Measurements from ENCODE around the gene KCTD8.

Gene KCTD8

GRCh38 chr4:44161756-44162155 lies 286.9 kb downstream of the KCTD8 start:
- H3K9me3 ChIP-seq (ENCODE audit: control insufficient read depth, insufficient read depth, low read depth, low read length), result peaks cover 2% of the 10 kb centered on the region
- no peaks in the 10 kb centered on the region for H3K4me1 ChIP-seq (ENCODE audit: control insufficient read depth, insufficient read depth, low read length)
- H3K9ac ChIP-seq (ENCODE audit: low read length), result no peak overlapping the region
- no peak overlapping the region for H3K27ac ChIP-seq (ENCODE audit: low read depth, low read length)
- no peak overlapping the region for H3K4me3 ChIP-seq (ENCODE audit: low read depth, low read length)
- no peaks in the 10 kb centered on the region for H3K27me3 ChIP-seq (ENCODE audit: control insufficient read depth, insufficient read depth, low read length)
- no peaks in the 10 kb centered on the region for H3K36me3 ChIP-seq (ENCODE audit: control insufficient read depth, insufficient read depth, low read length)

GRCh38 chr4:44160776-44161367 lies 287.7 kb downstream of the KCTD8 start:
- H3K9ac ChIP-seq (ENCODE audit: low read length), result no peak overlapping the region
- no peaks in the 10 kb centered on the region for H3K27me3 ChIP-seq (ENCODE audit: control insufficient read depth, insufficient read depth, low read length)
- H3K27ac ChIP-seq (ENCODE audit: low read depth, low read length), result no peak overlapping the region
- H3K4me3 ChIP-seq (ENCODE audit: low read depth, low read length), result no peak overlapping the region
- no peaks in the 10 kb centered on the region for H3K9me3 ChIP-seq (ENCODE audit: control insufficient read depth, insufficient read depth, low read depth, low read length)
- H3K4me1 ChIP-seq (ENCODE audit: control insufficient read depth, insufficient read depth, low read length), result no peaks in the 10 kb centered on the region
- no peaks in the 10 kb centered on the region for H3K36me3 ChIP-seq (ENCODE audit: control insufficient read depth, insufficient read depth, low read length)

GRCh38 chr4:44159991-44160390 lies 288.6 kb downstream of the KCTD8 start:
- H3K27ac ChIP-seq (ENCODE audit: low read depth, low read length), result no peak overlapping the region
- no peaks in the 10 kb centered on the region for H3K27me3 ChIP-seq (ENCODE audit: control insufficient read depth, insufficient read depth, low read length)
- no peak overlapping the region for H3K9ac ChIP-seq (ENCODE audit: low read length)
- H3K4me3 ChIP-seq (ENCODE audit: low read depth, low read length), result no peak overlapping the region
- no peaks in the 10 kb centered on the region for H3K36me3 ChIP-seq (ENCODE audit: control insufficient read depth, insufficient read depth, low read length)
- no peaks in the 10 kb centered on the region for H3K4me1 ChIP-seq (ENCODE audit: control insufficient read depth, insufficient read depth, low read length)
- no peaks in the 10 kb centered on the region for H3K9me3 ChIP-seq (ENCODE audit: control insufficient read depth, insufficient read depth, low read depth, low read length)

- Histone ChIP-seq H3K9ac (ENCODE audit: low read length) (no peak overlapping the region), H3K27me3 (ENCODE audit: control insufficient read depth, insufficient read depth, low read length) (no peaks in the 10 kb centered on the region), H3K36me3 (ENCODE audit: control insufficient read depth, insufficient read depth, low read length) (no peaks in the 10 kb centered on the region), H3K9me3 (ENCODE audit: control insufficient read depth, insufficient read depth, low read depth, low read length) (no peaks in the 10 kb centered on the region), H3K27ac (ENCODE audit: low read depth, low read length) (no peak overlapping the region), H3K4me1 (ENCODE audit: control insufficient read depth, insufficient read depth, low read length) (no peaks in the 10 kb centered on the region), H3K4me3 (ENCODE audit: low read depth, low read length) (no peak overlapping the region)
These were observed 290.9 kb downstream of the KCTD8 start for GRCh38 chr4:44157611-44158277.

- no peaks in the 10 kb centered on the region for H3K4me1 ChIP-seq (ENCODE audit: control insufficient read depth, insufficient read depth, low read length)
- no peak overlapping the region for H3K27ac ChIP-seq (ENCODE audit: low read depth, low read length)
- H3K9me3 ChIP-seq (ENCODE audit: control insufficient read depth, insufficient read depth, low read depth, low read length), result peaks cover 12% of the 10 kb centered on the region
- no peak overlapping the region for H3K4me3 ChIP-seq (ENCODE audit: low read depth, low read length)
- no peaks in the 10 kb centered on the region for H3K27me3 ChIP-seq (ENCODE audit: control insufficient read depth, insufficient read depth, low read length)
- H3K9ac ChIP-seq (ENCODE audit: low read length), result no peak overlapping the region
- no peaks in the 10 kb centered on the region for H3K36me3 ChIP-seq (ENCODE audit: control insufficient read depth, insufficient read depth, low read length)
These were observed 298.5 kb downstream of the KCTD8 start for GRCh38 chr4:44150091-44150576.

GRCh38 chr4:44149282-44149681 lies 299.3 kb downstream of the KCTD8 start:
- peaks cover 12% of the 10 kb centered on the region for H3K9me3 ChIP-seq (ENCODE audit: control insufficient read depth, insufficient read depth, low read depth, low read length)
- no peaks in the 10 kb centered on the region for H3K36me3 ChIP-seq (ENCODE audit: control insufficient read depth, insufficient read depth, low read length)
- no peaks in the 10 kb centered on the region for H3K27me3 ChIP-seq (ENCODE audit: control insufficient read depth, insufficient read depth, low read length)
- H3K4me1 ChIP-seq (ENCODE audit: control insufficient read depth, insufficient read depth, low read length), result no peaks in the 10 kb centered on the region
- H3K9ac ChIP-seq (ENCODE audit: low read length), result no peak overlapping the region
- H3K4me3 ChIP-seq (ENCODE audit: low read depth, low read length), result no peak overlapping the region
- no peak overlapping the region for H3K27ac ChIP-seq (ENCODE audit: low read depth, low read length)

- Histone ChIP-seq H3K36me3 (ENCODE audit: control insufficient read depth, insufficient read depth, low read length) (no peaks in the 10 kb centered on the region), H3K4me1 (ENCODE audit: control insufficient read depth, insufficient read depth, low read length) (no peaks in the 10 kb centered on the region)
These were observed 301.0 kb downstream of the KCTD8 start for GRCh38 chr4:44147571-44148075.

GRCh38 chr4:44146516-44146915 lies 302.1 kb downstream of the KCTD8 start:
- Histone ChIP-seq H3K9ac (ENCODE audit: low read length) (no peak overlapping the region), H3K27ac (ENCODE audit: low read depth, low read length) (no peak overlapping the region), H3K4me3 (ENCODE audit: low read depth, low read length) (no peak overlapping the region), H3K4me1 (ENCODE audit: control insufficient read depth, insufficient read depth, low read length) (no peaks in the 10 kb centered on the region), H3K9me3 (ENCODE audit: control insufficient read depth, insufficient read depth, low read depth, low read length) (peaks cover 12% of the 10 kb centered on the region), H3K27me3 (ENCODE audit: control insufficient read depth, insufficient read depth, low read length) (no peaks in the 10 kb centered on the region), H3K36me3 (ENCODE audit: control insufficient read depth, insufficient read depth, low read length) (no peaks in the 10 kb centered on the region)

More at GRCh38 chr4:44147571-44148075, 301.0 kb downstream of the KCTD8 start:
- Histone ChIP-seq H3K9ac (ENCODE audit: low read length) (no peak overlapping the region), H3K4me3 (ENCODE audit: low read depth, low read length) (no peak overlapping the region), H3K9me3 (ENCODE audit: control insufficient read depth, insufficient read depth, low read depth, low read length) (peaks cover 12% of the 10 kb centered on the region), H3K27me3 (ENCODE audit: control insufficient read depth, insufficient read depth, low read length) (no peaks in the 10 kb centered on the region), H3K27ac (ENCODE audit: low read depth, low read length) (no peak overlapping the region)

GRCh38 chr4:44145868-44146267 lies 302.7 kb downstream of the KCTD8 start:
- Histone ChIP-seq H3K36me3 (ENCODE audit: control insufficient read depth, insufficient read depth, low read length) (no peaks in the 10 kb centered on the region), H3K27ac (ENCODE audit: low read depth, low read length) (no peak overlapping the region), H3K4me1 (ENCODE audit: control insufficient read depth, insufficient read depth, low read length) (no peaks in the 10 kb centered on the region), H3K4me3 (ENCODE audit: low read depth, low read length) (no peak overlapping the region), H3K27me3 (ENCODE audit: control insufficient read depth, insufficient read depth, low read length) (no peaks in the 10 kb centered on the region), H3K9ac (ENCODE audit: low read length) (no peak overlapping the region), H3K9me3 (ENCODE audit: control insufficient read depth, insufficient read depth, low read depth, low read length) (peaks cover 12% of the 10 kb centered on the region)

- Histone ChIP-seq H3K27me3 (ENCODE audit: control insufficient read depth, insufficient read depth, low read length) (no peaks in the 10 kb centered on the region), H3K36me3 (ENCODE audit: control insufficient read depth, insufficient read depth, low read length) (no peaks in the 10 kb centered on the region), H3K4me1 (ENCODE audit: control insufficient read depth, insufficient read depth, low read length) (no peaks in the 10 kb centered on the region)
These were observed 316.1 kb downstream of the KCTD8 start for GRCh38 chr4:44132526-44132925.

More at GRCh38 chr4:44132526-44132925, 316.1 kb downstream of the KCTD8 start:
- Histone ChIP-seq H3K9me3 (ENCODE audit: control insufficient read depth, insufficient read depth, low read depth, low read length) (no peaks in the 10 kb centered on the region; the same call in 1 of the 2 replicates), H3K9ac (ENCODE audit: low read length) (no peak overlapping the region), H3K4me3 (ENCODE audit: low read depth, low read length) (no peak overlapping the region), H3K27ac (ENCODE audit: low read depth, low read length) (no peak overlapping the region)
